MG63 (cell line): ENCODE data around the gene CDC42EP3. TPM values are rescaled to one million over a fixed set of nuclear protein-coding genes. Genes with fewer than 3 reads are reported as not detected.

ENCODE experiments used
- DNase-seq: peaks from one replicate; pipeline ENCODE4 v3.0.0-alpha.2; 2020
- H3K27me3 ChIP-seq: fragments of 250-450 bp; sonication (Bioruptor Pico); 2 replicates; pipeline ENCODE4 v1.5.1; 2020; ENCODE audit warnings: mild to moderate bottlenecking, moderate library complexity
- H3K36me3 ChIP-seq: fragments of 250-450 bp; sonication (Bioruptor Pico); 2 replicates; pipeline ENCODE4 v1.5.1; 2020; ENCODE audit warnings: mild to moderate bottlenecking, moderate library complexity
- H3K4me3 ChIP-seq: fragments of 250-450 bp; sonication (Bioruptor Pico); 2 replicates; pipeline ENCODE4 v1.5.1; 2020; ENCODE audit warnings: mild to moderate bottlenecking, moderate library complexity
- H3K9me3 ChIP-seq: fragments of 250-450 bp; sonication (Bioruptor Pico); 2 replicates; pipeline ENCODE4 v1.5.1; 2020; ENCODE audit warnings: mild to moderate bottlenecking, moderate library complexity
- total RNA-seq: library from RNA; depleted of rRNA; stranded (reverse); fragments of >200 nt; shearing (Covaris generic); gene quantifications from 2 replicates; pipeline ENCODE4 v1.2.3, GENCODE V29; 2014; ENCODE audit warnings: low replicate concordance; rRNA removed

The CDC42EP3 gene
- 24.1 and 32.4 TPM in 2 replicates for total RNA-seq

GRCh38 chr2:37671009-37671815 is at the start of gene CDC42EP3:
TSS of gene CDC42EP3 (minus strand) at chr2:37671642. CDS start at chr2:37646587, 25,055 bp downstream.
- peak; percentile 70 for DNase-seq
- Histone ChIP-seq H3K27me3 (no peaks in the 10 kb centered on the region), H3K36me3 (peaks cover 36% of the 10 kb centered on the region), H3K9me3 (no peaks in the 10 kb centered on the region), H3K4me3 (peak within 1 kb of the TSS; percentile 96)

- H3K4me3 ChIP-seq: no peak overlapping the region
- no peak for DNase-seq
Measured at GRCh38 chr2:37721201-37721560, 49.7 kb upstream of the CDC42EP3 start.

GRCh38 chr2:37720533-37721200 is 49.2 kb upstream of the CDC42EP3 start:
- DNase-seq: peak; percentile 45
- Histone ChIP-seq H3K4me3 (no peak overlapping the region), H3K36me3 (no peaks in the 10 kb centered on the region)

More at GRCh38 chr2:37721201-37721560, 49.7 kb upstream of the CDC42EP3 start:
- no peaks in the 10 kb centered on the region for H3K36me3 ChIP-seq
- H3K27me3 ChIP-seq: no peaks in the 10 kb centered on the region
- 0 out of 2 replicates have a peak, but pooled peaks cover 2% of the 10 kb centered on the region for H3K9me3 ChIP-seq

GRCh38 chr2:37718515-37719161 is 47.2 kb upstream of the CDC42EP3 start:
- no peak for DNase-seq
- no peaks in the 10 kb centered on the region for H3K27me3 ChIP-seq
- H3K4me3 ChIP-seq: no peak overlapping the region
- H3K36me3 ChIP-seq: no peaks in the 10 kb centered on the region
- H3K9me3 ChIP-seq: peaks cover 10% of the 10 kb centered on the region; the same call in 1 of the 2 replicates

More at GRCh38 chr2:37720533-37721200, 49.2 kb upstream of the CDC42EP3 start:
- Histone ChIP-seq H3K27me3 (no peaks in the 10 kb centered on the region), H3K9me3 (peaks cover 6% of the 10 kb centered on the region; the same call in 1 of the 2 replicates)

- Histone ChIP-seq H3K9me3 (peaks cover 10% of the 10 kb centered on the region; the same call in 1 of the 2 replicates), H3K36me3 (no peaks in the 10 kb centered on the region), H3K27me3 (no peaks in the 10 kb centered on the region), H3K4me3 (no peak overlapping the region)
- DNase-seq: peak; percentile 65
Measured at GRCh38 chr2:37713258-37713700, 41.8 kb upstream of the CDC42EP3 start.

- Histone ChIP-seq H3K36me3 (no peaks in the 10 kb centered on the region), H3K27me3 (no peaks in the 10 kb centered on the region), H3K9me3 (peaks cover 10% of the 10 kb centered on the region; the same call in 1 of the 2 replicates), H3K4me3 (no peak overlapping the region)
- no peak for DNase-seq
Measured at GRCh38 chr2:37711831-37712230, 40.4 kb upstream of the CDC42EP3 start.

- H3K4me3 ChIP-seq: no peak overlapping the region
- no peaks in the 10 kb centered on the region for H3K27me3 ChIP-seq
- H3K36me3 ChIP-seq: no peaks in the 10 kb centered on the region
- peak; percentile 59 for DNase-seq
- peaks cover 10% of the 10 kb centered on the region; the same call in 1 of the 2 replicates for H3K9me3 ChIP-seq
Measured at GRCh38 chr2:37711308-37711731, 39.9 kb upstream of the CDC42EP3 start.

- DNase-seq: no peak
- Histone ChIP-seq H3K27me3 (no peaks in the 10 kb centered on the region), H3K9me3 (no peaks in the 10 kb centered on the region; the same call in 1 of the 2 replicates), H3K36me3 (no peaks in the 10 kb centered on the region), H3K4me3 (no peak overlapping the region)
Measured at GRCh38 chr2:37709111-37709510, 37.7 kb upstream of the CDC42EP3 start.

- H3K27me3 ChIP-seq: no peaks in the 10 kb centered on the region
- no peaks in the 10 kb centered on the region for H3K9me3 ChIP-seq
- no peaks in the 10 kb centered on the region for H3K36me3 ChIP-seq
- DNase-seq: no peak
- H3K4me3 ChIP-seq: no peak overlapping the region
Measured at GRCh38 chr2:37708146-37708545, 36.7 kb upstream of the CDC42EP3 start.

- no peaks in the 10 kb centered on the region for H3K36me3 ChIP-seq
- no peak for DNase-seq
Measured at GRCh38 chr2:37707393-37707792, 36.0 kb upstream of the CDC42EP3 start.

GRCh38 chr2:37706334-37707183 is 35.1 kb upstream of the CDC42EP3 start:
- no peaks in the 10 kb centered on the region for H3K9me3 ChIP-seq

More at GRCh38 chr2:37707393-37707792, 36.0 kb upstream of the CDC42EP3 start:
- H3K4me3 ChIP-seq: no peak overlapping the region
- H3K27me3 ChIP-seq: no peaks in the 10 kb centered on the region
- no peaks in the 10 kb centered on the region for H3K9me3 ChIP-seq

GRCh38 chr2:37705191-37705590 is 33.7 kb upstream of the CDC42EP3 start:
- no peaks in the 10 kb centered on the region for H3K9me3 ChIP-seq
- no peak overlapping the region for H3K4me3 ChIP-seq
- DNase-seq: no peak
- H3K27me3 ChIP-seq: no peaks in the 10 kb centered on the region
- H3K36me3 ChIP-seq: no peaks in the 10 kb centered on the region

More at GRCh38 chr2:37706334-37707183, 35.1 kb upstream of the CDC42EP3 start:
- Histone ChIP-seq H3K4me3 (no peak overlapping the region), H3K27me3 (no peaks in the 10 kb centered on the region), H3K36me3 (no peaks in the 10 kb centered on the region)
- no peak for DNase-seq

- Histone ChIP-seq H3K27me3 (no peaks in the 10 kb centered on the region), H3K4me3 (no peak overlapping the region), H3K36me3 (no peaks in the 10 kb centered on the region), H3K9me3 (no peaks in the 10 kb centered on the region)
- DNase-seq: peak; percentile 35
Measured at GRCh38 chr2:37698931-37699481, 27.6 kb upstream of the CDC42EP3 start.

- no peaks in the 10 kb centered on the region for H3K27me3 ChIP-seq
- no peaks in the 10 kb centered on the region; the same call in 1 of the 2 replicates for H3K9me3 ChIP-seq
- H3K4me3 ChIP-seq: no peak overlapping the region
- no peaks in the 10 kb centered on the region for H3K36me3 ChIP-seq
- no peak for DNase-seq
Measured at GRCh38 chr2:37695336-37695735, 23.9 kb upstream of the CDC42EP3 start.

- no peak for DNase-seq
- Histone ChIP-seq H3K4me3 (no peak overlapping the region), H3K27me3 (no peaks in the 10 kb centered on the region), H3K9me3 (no peaks in the 10 kb centered on the region; the same call in 1 of the 2 replicates), H3K36me3 (no peaks in the 10 kb centered on the region)
Measured at GRCh38 chr2:37692711-37693110, 21.3 kb upstream of the CDC42EP3 start.

GRCh38 chr2:37689751-37690150 is 18.3 kb upstream of the CDC42EP3 start:
- H3K9me3 ChIP-seq: no peaks in the 10 kb centered on the region; the same call in 1 of the 2 replicates
- H3K4me3 ChIP-seq: no peak overlapping the region
- no peaks in the 10 kb centered on the region for H3K36me3 ChIP-seq
- no peaks in the 10 kb centered on the region for H3K27me3 ChIP-seq
- no peak for DNase-seq
